ENCODE data around the gene IQCC. TPM values are rescaled to one million over a fixed set of nuclear protein-coding genes. Genes with fewer than 3 reads are reported as not detected.

IQCC gene
- total RNA-seq, 2 donors from 2014 or later = 4.6 to 7.2 TPM

Other genes starting within 250 kb of the IQCC start
- gene KHDRBS1, start 191.8 kb upstream of the IQCC start, total RNA-seq = 100 to 1,000 TPM; 159 to 210 TPM
- gene TMEM39B, start 132.7 kb upstream of the IQCC start, total RNA-seq = 10 to 100 TPM; 20.3 to 35.0 TPM
- 100 to 1,000 TPM in 1 of 2 donors, 10 to 100 TPM in 1; 62.0 to 103 TPM for gene KPNA6, start 97.6 kb upstream of the IQCC start, total RNA-seq
- gene TXLNA, start 26.0 kb upstream of the IQCC start, total RNA-seq = 10 to 100 TPM; 71.9 to 81.7 TPM
- 10 to 100 TPM; 20.8 to 24.9 TPM for gene CCDC28B, start 5.1 kb upstream of the IQCC start, total RNA-seq
- under 1 TPM in 1 of 2 donors, not detected in 1; 0.16 TPM for gene DCDC2B, start 3.4 kb downstream of the IQCC start, total RNA-seq
- 10 to 100 TPM in 1 of 2 donors, 1 to 10 TPM in 1; 7.0 to 10.7 TPM for gene TMEM234, start 16.7 kb downstream of the IQCC start, total RNA-seq
- 100 to 1,000 TPM; 273 to 295 TPM for gene EIF3I, start 16.7 kb downstream of the IQCC start, total RNA-seq
- 1 to 10 TPM in 1 of 2 donors, under 1 TPM in 1; 0.66 to 1.1 TPM for gene FAM167B, start 41.6 kb downstream of the IQCC start, total RNA-seq
- gene LCK, start 45.6 kb downstream of the IQCC start, total RNA-seq = 100 to 1,000 TPM; 208 to 284 TPM
- 100 to 1,000 TPM; 185 to 200 TPM for gene HDAC1, start 86.4 kb downstream of the IQCC start, total RNA-seq
- 10 to 100 TPM; 10.6 to 47.0 TPM for gene MARCKSL1, start 130.6 kb downstream of the IQCC start, total RNA-seq
- 1 to 10 TPM; 6.7 to 9.7 TPM for gene FAM229A, start 156.8 kb downstream of the IQCC start, total RNA-seq
- gene TSSK3, start 156.9 kb downstream of the IQCC start, total RNA-seq = 1 to 10 TPM; 1.2 to 1.7 TPM
- gene BSDC1, start 188.8 kb downstream of the IQCC start, total RNA-seq = 10 to 100 TPM; 41.8 to 53.0 TPM

All from activated naive CD4-positive, alpha-beta T cell treated with anti-CD3 and anti-CD28 coated beads, Interleukin-2, amount 50 U/mL, for 72 hours (primary cell).